Skeletal muscle tissue (tissue), 4 donors: Measurements from ENCODE around the gene NUDT3. TPM values are rescaled to one million over a fixed set of nuclear protein-coding genes. Genes with fewer than 3 reads are reported as not detected.
"Not testable (repeated sequence)": the region's sequence is repeated elsewhere in the genome, so short reads cannot be mapped to it uniquely, and the experiment has no call there.

Experiments used
- H3K27ac ChIP-seq: one replicate; pipeline ENCODE4 v1.7.0; 2013; ENCODE audit warnings: mild to moderate bottlenecking, low read depth, low read length, inconsistent platforms
- H3K27me3 ChIP-seq, 3 donors: one replicate each; pipeline ENCODE4 v1.7.0; 2013; ENCODE audit warnings: low read length in 3 of 3; ENCODE audit not compliant: control insufficient read depth in 3 of 3, insufficient read depth in 3 of 3
- H3K36me3 ChIP-seq, 3 donors: one replicate each; pipeline ENCODE4 v1.7.0; 2013; ENCODE audit warnings: low read length in 3 of 3; ENCODE audit not compliant: control insufficient read depth in 3 of 3, insufficient read depth in 3 of 3
- H3K4me1 ChIP-seq, 3 donors: one replicate each; pipeline ENCODE4 v1.7.0; 2013; ENCODE audit warnings: low read length in 3 of 3, mild to moderate bottlenecking in 3 of 3; ENCODE audit not compliant: control insufficient read depth in 3 of 3, insufficient read depth in 3 of 3
- H3K4me3 ChIP-seq, 3 donors: one replicate each; pipeline ENCODE4 v1.7.0; 2013; ENCODE audit warnings: low read length in 3 of 3
- H3K9ac ChIP-seq, 3 donors: one replicate each; pipeline ENCODE4 v1.7.0; 2013; ENCODE audit warnings: low read length in 3 of 3, mild to moderate bottlenecking in 3 of 3, moderate library complexity in 2 of 3, low read depth in 1 of 3
- H3K9me3 ChIP-seq, 3 donors: one replicate each; pipeline ENCODE4 v1.7.0; 2013; ENCODE audit warnings: low read length in 3 of 3; ENCODE audit not compliant: control insufficient read depth in 3 of 3
- total RNA-seq: library from RNA; depleted of rRNA; stranded (reverse); fragments of >200 nt; gene quantifications from one replicate; pipeline ENCODE4 v1.2.3, GENCODE V29; 2014
- donor health status: Osteomylitis.

NUDT3 gene
- total RNA-seq, 1 donor from 2014 or later = 28.7 TPM

- no peaks in the 10 kb centered on the region for H3K36me3 ChIP-seq
- H3K9ac ChIP-seq = no peak overlapping the region
- no peak overlapping the region for H3K27ac ChIP-seq
- H3K4me3 ChIP-seq = no peak overlapping the region
- no peaks in the 10 kb centered on the region for H3K9me3 ChIP-seq
- H3K27me3 ChIP-seq = no peaks in the 10 kb centered on the region
- H3K4me1 ChIP-seq = peaks cover 15 to 30% (median 19%) of the 10 kb centered on the region in 3 donors
These were observed 120.2 kb downstream of the NUDT3 start for GRCh38 chr6:34272013-34272926.

GRCh38 chr6:34269658-34270341 is 122.7 kb downstream of the NUDT3 start:
- H3K9me3 ChIP-seq, H3K4me3 ChIP-seq, H3K27me3 ChIP-seq, H3K27ac ChIP-seq, H3K9ac ChIP-seq, H3K36me3 ChIP-seq: not testable (repeated sequence)
- H3K4me1 ChIP-seq = peaks cover 0 to 10% (median 0%) of the 10 kb centered on the region in 3 donors

GRCh38 chr6:34269132-34269531 is 123.3 kb downstream of the NUDT3 start:
- H3K9ac ChIP-seq, H3K9me3 ChIP-seq, H3K4me3 ChIP-seq, H3K27ac ChIP-seq, H3K36me3 ChIP-seq, H3K27me3 ChIP-seq: not testable (repeated sequence)
- peaks cover 0 to 10% (median 0%) of the 10 kb centered on the region in 3 donors for H3K4me1 ChIP-seq

- Histone ChIP-seq H3K27me3 (no peaks in the 10 kb centered on the region), H3K9me3 (no peaks in the 10 kb centered on the region), H3K36me3 (no peaks in the 10 kb centered on the region), H3K9ac (no peak overlapping the region), H3K27ac (no peak overlapping the region), H3K4me1 (peaks cover 0 to 6% (median 0%) of the 10 kb centered on the region in 3 donors), H3K4me3 (no peak overlapping the region)
These were observed 124.7 kb downstream of the NUDT3 start for GRCh38 chr6:34267746-34268145.

- not testable (repeated sequence) for H3K9ac ChIP-seq, H3K27me3 ChIP-seq, H3K36me3 ChIP-seq, H3K4me3 ChIP-seq, H3K27ac ChIP-seq, H3K9me3 ChIP-seq, H3K4me1 ChIP-seq
These were observed 129.0 kb downstream of the NUDT3 start for GRCh38 chr6:34263484-34263883.

- no peak overlapping the region for H3K9ac ChIP-seq
- no peaks in the 10 kb centered on the region for H3K36me3 ChIP-seq
- no peak overlapping the region for H3K27ac ChIP-seq
- no peaks in the 10 kb centered on the region for H3K9me3 ChIP-seq
- no peaks in the 10 kb centered on the region for H3K4me1 ChIP-seq
- H3K4me3 ChIP-seq = no peak overlapping the region
- H3K27me3 ChIP-seq = no peaks in the 10 kb centered on the region
These were observed 131.7 kb downstream of the NUDT3 start for GRCh38 chr6:34260576-34261267.

GRCh38 chr6:34259529-34260069 is 132.9 kb downstream of the NUDT3 start:
- Histone ChIP-seq H3K36me3 (no peaks in the 10 kb centered on the region), H3K4me3 (no peak overlapping the region), H3K4me1 (no peaks in the 10 kb centered on the region), H3K27me3 (no peaks in the 10 kb centered on the region), H3K9ac (no peak overlapping the region), H3K9me3 (no peaks in the 10 kb centered on the region), H3K27ac (no peak overlapping the region)

GRCh38 chr6:34252395-34252794 is 140.1 kb downstream of the NUDT3 start:
- not testable (repeated sequence) for H3K27ac ChIP-seq

GRCh38 chr6:34249469-34250261 is 142.8 kb downstream of the NUDT3 start:
- Histone ChIP-seq H3K4me1 (peaks cover 14 to 29% (median 18%) of the 10 kb centered on the region in 3 donors), H3K4me3 (peak overlapping the region; percentile 64 to 95 (median 88)), H3K9ac (peak overlapping the region; percentile 86 to 91 (median 87)), H3K27me3 (no peaks in the 10 kb centered on the region), H3K27ac (peak overlapping the region; percentile 79), H3K36me3 (peaks cover 0 to 2% (median 0%) of the 10 kb centered on the region in 3 donors), H3K9me3 (no peaks in the 10 kb centered on the region)

More at GRCh38 chr6:34252395-34252794, 140.1 kb downstream of the NUDT3 start:
- H3K4me3 ChIP-seq, H3K9ac ChIP-seq, H3K36me3 ChIP-seq, H3K27me3 ChIP-seq, H3K9me3 ChIP-seq: not testable (repeated sequence)
- H3K4me1 ChIP-seq = peaks cover 14 to 21% (median 16%) of the 10 kb centered on the region in 3 donors
